SK-N-SH (cell line): ENCODE results near the gene EXOC6.

Experiments used
- CTCF ChIP-seq: fragments of 200-600 bp; sonication (generic); IDR thresholded peaks from 2 replicates; pipeline ENCODE4 v1.6.1; 2017; ENCODE audit warnings: antibody characterized with exemption, mild to moderate bottlenecking, moderate library complexity
- FOXJ3 ChIP-seq: sonication (generic); formaldehyde crosslinking; IDR thresholded peaks from 2 replicates; pipeline ENCODE4 v1.5.1; 2020; ENCODE audit warnings: mild to moderate bottlenecking, missing genetic modification reagents
- FOXM1 ChIP-seq: IDR thresholded peaks from 2 replicates; pipeline ENCODE4 v1.4.0; 2012; ENCODE audit warnings: low read depth, mild to moderate bottlenecking
- GATA2 ChIP-seq: sonication (generic); formaldehyde crosslinking; IDR thresholded peaks from 2 replicates; pipeline ENCODE4 v1.5.0; 2020; ENCODE audit warnings: mild to moderate bottlenecking, missing genetic modification reagents
- IRF3 ChIP-seq: fragments of 150-350 bp; IDR thresholded peaks from 2 replicates; pipeline ENCODE4 v1.6.1; 2016; ENCODE audit warnings: mild to moderate bottlenecking, low read depth, low read length
- MAX ChIP-seq: IDR thresholded peaks from 2 replicates; pipeline ENCODE4 v1.4.0; 2012; ENCODE audit warnings: low read depth
- MXI1 ChIP-seq: IDR thresholded peaks from 2 replicates; pipeline ENCODE4 v1.6.1; 2012; ENCODE audit warnings: mild to moderate bottlenecking, low read depth, low read length, improper control_type of control experiment
- NRF1 ChIP-seq: IDR thresholded peaks from 2 replicates; pipeline ENCODE4 v1.6.1; 2012; ENCODE audit warnings: low read depth, mild to moderate bottlenecking, low read length
- POLR2AphosphoS5 ChIP-seq: IDR thresholded peaks from 2 replicates; pipeline ENCODE4 v1.6.1; 2012; ENCODE audit warnings: low read depth, low read length
- RCOR1 ChIP-seq: fragments of 150-350 bp; IDR thresholded peaks from 2 replicates; pipeline ENCODE4 v1.6.1; 2017; ENCODE audit warnings: antibody characterized with exemption, low read length
- REST ChIP-seq: IDR thresholded peaks from 2 replicates; pipeline ENCODE4 v1.6.1; 2012; ENCODE audit warnings: mild to moderate bottlenecking, low read depth, low read length, moderate library complexity
- RXRA ChIP-seq: IDR thresholded peaks from 2 replicates; pipeline ENCODE4 v1.4.0; 2012; ENCODE audit warnings: low read depth, mild to moderate bottlenecking, borderline replicate concordance
- SIN3A ChIP-seq: IDR thresholded peaks from 2 replicates; pipeline ENCODE4 v1.6.1; 2012; ENCODE audit warnings: low read depth, mild to moderate bottlenecking, low read length, moderate library complexity, borderline replicate concordance
- SMC3 ChIP-seq: IDR thresholded peaks from 2 replicates; pipeline ENCODE4 v1.6.1; 2012; ENCODE audit warnings: low read depth, low read length, improper control_type of control experiment

GRCh38 chr10:92801978-92802872 is 46.1 kb upstream of the EXOC6 start:
- TF ChIP-seq RCOR1 (no peak), CTCF (no peak), FOXJ3 (CRISPR knock-in tag) (no peak), RXRA (no peak), MXI1 (no peak), NRF1 (no peak), FOXM1 (no peak), POLR2AphosphoS5 (no peak), GATA2 (CRISPR knock-in tag) (no peak), SMC3 (no peak), MAX (no peak), IRF3 (no peak), REST (no peak), SIN3A (no peak)
